OCI-LY1 (cell line): ENCODE results near the gene ADAMTS15.

ENCODE experiments used
- CTCF ChIP-seq: fragments of 200-600 bp; sonication (generic), shearing (Covaris generic); IDR thresholded peaks from 2 replicates; pipeline ENCODE4 v1.5.1; 2017; ENCODE audit warnings: mild to moderate bottlenecking, antibody characterized with exemption, low read length, moderate library complexity, mixed read lengths
- EZH2 ChIP-seq: fragments of 200-600 bp; sonication (generic), shearing (Covaris generic); IDR thresholded peaks from 2 replicates; pipeline ENCODE4 v1.8.0; 2017; ENCODE audit warnings: borderline replicate concordance, mixed run types, mild to moderate bottlenecking, antibody characterized with exemption, low read length, moderate library complexity, mixed read lengths

DNA sequence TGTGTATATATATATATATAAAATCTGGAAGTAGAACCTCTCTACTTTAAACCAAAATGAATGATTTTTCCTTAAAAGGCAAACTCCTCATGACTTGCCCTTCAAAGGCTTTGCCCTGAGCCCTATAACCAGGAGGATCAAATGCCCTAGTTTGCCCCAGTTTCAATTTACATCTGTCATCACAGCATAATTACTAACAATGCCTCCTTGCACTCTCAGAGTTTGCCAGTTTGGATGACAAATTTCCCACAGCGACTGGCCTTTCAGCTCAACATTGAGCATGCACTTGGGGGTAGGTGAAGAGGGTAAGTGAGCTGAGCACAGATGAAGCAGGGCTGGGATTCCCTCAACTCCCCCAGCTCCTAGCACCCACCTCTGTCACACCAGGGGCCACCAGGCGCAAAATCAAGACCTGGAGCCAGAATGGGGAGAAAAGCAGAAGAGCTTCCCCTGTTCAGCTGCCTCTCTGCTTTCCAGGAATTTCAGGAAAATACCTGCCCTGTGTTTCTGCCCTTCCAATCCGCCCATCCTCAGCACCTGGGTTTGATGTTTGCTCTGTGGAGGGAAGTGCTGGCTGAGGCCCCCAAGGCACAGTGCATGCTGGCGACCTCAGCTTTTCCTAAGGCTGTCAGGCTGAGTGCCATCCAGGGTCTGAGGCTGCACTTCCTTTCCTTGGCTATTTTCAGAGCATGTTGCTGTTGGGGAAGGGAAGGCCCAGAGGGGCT, 67.5 kb downstream of the ADAMTS15 start:
- TF ChIP-seq EZH2 (no peak), CTCF (no peak)
